Measurements from ENCODE around the gene MED13L.

The MED13L gene

GRCh38 chr12:116122628-116123027 lies 154.9 kb downstream of the MED13L start:
- no peak for TF ChIP-seq CTCF (IDR thresholded peaks at IDR 0.05; ENCODE audit: insufficient read depth, low read length, poor library complexity, severe bottlenecking)
- no peak for TF ChIP-seq EZH2phosphoT487 (conservative IDR thresholded peaks at IDR 0.05; ENCODE audit: low read length)
- 0 out of 2 replicates have a peak, but pooled peaks cover 5% of the 10 kb centered on the region for H3F3A ChIP-seq (ENCODE audit: insufficient read depth)
- no peaks in the 10 kb centered on the region for H3K27me3 ChIP-seq (ENCODE audit: low read length)
- peaks cover 27% of the 10 kb centered on the region for H4K20me1 ChIP-seq (ENCODE audit: low read depth, low read length)
- H3K36me3 ChIP-seq (ENCODE audit: low read length): no peaks in the 10 kb centered on the region
- no peaks in the 10 kb centered on the region for H3K9me2 ChIP-seq (replicated peaks; ENCODE audit: insufficient read depth, low read length)
- no peak overlapping the region for H3K27ac ChIP-seq (ENCODE audit: low read depth, low read length)
- H2AFZ ChIP-seq (ENCODE audit: low read depth, low read length, severe bottlenecking): no peak overlapping the region
- no peaks in the 10 kb centered on the region for H3K9me3 ChIP-seq (ENCODE audit: insufficient read depth, low read length)
- H3K4me3 ChIP-seq (ENCODE audit: insufficient read depth, low read length, poor library complexity, severe bottlenecking): no peak overlapping the region
- H3K79me2 ChIP-seq (ENCODE audit: insufficient read depth, low read length): no peaks in the 10 kb centered on the region
- H3K4me2 ChIP-seq (ENCODE audit: low read depth, low read length, poor library complexity, severe bottlenecking): no peak overlapping the region
- H3K9ac ChIP-seq (ENCODE audit: low read length): no peak overlapping the region

- H3K9me3 ChIP-seq (ENCODE audit: insufficient read depth, low read length): no peaks in the 10 kb centered on the region
These were observed 156.0 kb downstream of the MED13L start for GRCh38 chr12:116121453-116121871.

GRCh38 chr12:116116650-116117424 lies 160.7 kb downstream of the MED13L start:
- no peaks in the 10 kb centered on the region for H3K79me2 ChIP-seq (ENCODE audit: insufficient read depth, low read length)
- H3K9ac ChIP-seq (ENCODE audit: low read length): no peak overlapping the region
- H3K27me3 ChIP-seq (ENCODE audit: low read length): no peaks in the 10 kb centered on the region
- H3K9me3 ChIP-seq (ENCODE audit: insufficient read depth, low read length): no peaks in the 10 kb centered on the region
- H4K20me1 ChIP-seq (ENCODE audit: low read depth, low read length): peaks cover 28% of the 10 kb centered on the region
- no peak overlapping the region for H3K4me3 ChIP-seq (ENCODE audit: insufficient read depth, low read length, poor library complexity, severe bottlenecking)
- H3K9me2 ChIP-seq (replicated peaks; ENCODE audit: insufficient read depth, low read length): no peaks in the 10 kb centered on the region
- no peak overlapping the region for H2AFZ ChIP-seq (ENCODE audit: low read depth, low read length, severe bottlenecking)
- no peaks in the 10 kb centered on the region for H3F3A ChIP-seq (ENCODE audit: insufficient read depth)
- no peak overlapping the region for H3K27ac ChIP-seq (ENCODE audit: low read depth, low read length)
- TF ChIP-seq CTCF (IDR thresholded peaks at IDR 0.05; ENCODE audit: insufficient read depth, low read length, poor library complexity, severe bottlenecking): no peak
- TF ChIP-seq EZH2phosphoT487 (conservative IDR thresholded peaks at IDR 0.05; ENCODE audit: low read length): no peak
- H3K4me2 ChIP-seq (ENCODE audit: low read depth, low read length, poor library complexity, severe bottlenecking): no peak overlapping the region
- H3K36me3 ChIP-seq (ENCODE audit: low read length): no peaks in the 10 kb centered on the region

More at GRCh38 chr12:116121453-116121871, 156.0 kb downstream of the MED13L start:
- Histone ChIP-seq H3F3A (ENCODE audit: insufficient read depth) (0 out of 2 replicates have a peak, but pooled peaks cover 5% of the 10 kb centered on the region), H3K79me2 (ENCODE audit: insufficient read depth, low read length) (no peaks in the 10 kb centered on the region), H3K9me2 (replicated peaks; ENCODE audit: insufficient read depth, low read length) (no peaks in the 10 kb centered on the region), H3K9ac (ENCODE audit: low read length) (no peak overlapping the region), H3K27me3 (ENCODE audit: low read length) (no peaks in the 10 kb centered on the region), H2AFZ (ENCODE audit: low read depth, low read length, severe bottlenecking) (no peak overlapping the region), H3K36me3 (ENCODE audit: low read length) (no peaks in the 10 kb centered on the region), H3K27ac (ENCODE audit: low read depth, low read length) (no peak overlapping the region), H3K4me3 (ENCODE audit: insufficient read depth, low read length, poor library complexity, severe bottlenecking) (no peak overlapping the region), H3K4me2 (ENCODE audit: low read depth, low read length, poor library complexity, severe bottlenecking) (no peak overlapping the region), H4K20me1 (ENCODE audit: low read depth, low read length) (peaks cover 22% of the 10 kb centered on the region)
- no peak for TF ChIP-seq CTCF (IDR thresholded peaks at IDR 0.05; ENCODE audit: insufficient read depth, low read length, poor library complexity, severe bottlenecking)
- no peak for TF ChIP-seq EZH2phosphoT487 (conservative IDR thresholded peaks at IDR 0.05; ENCODE audit: low read length)

Data from SU-DHL-6 (cell line).